Activated gamma-delta T cell (primary cell): Measurements from ENCODE around the gene HDAC9.
"Not testable (repeated sequence)": the region's sequence is repeated elsewhere in the genome, so short reads cannot be mapped to it uniquely, and the experiment has no call there.

Experiments
- DNase-seq: peaks from one replicate; lab custom pipeline; 2025; lab: John Stamatoyannopoulos, UW

The HDAC9 gene

DNA sequence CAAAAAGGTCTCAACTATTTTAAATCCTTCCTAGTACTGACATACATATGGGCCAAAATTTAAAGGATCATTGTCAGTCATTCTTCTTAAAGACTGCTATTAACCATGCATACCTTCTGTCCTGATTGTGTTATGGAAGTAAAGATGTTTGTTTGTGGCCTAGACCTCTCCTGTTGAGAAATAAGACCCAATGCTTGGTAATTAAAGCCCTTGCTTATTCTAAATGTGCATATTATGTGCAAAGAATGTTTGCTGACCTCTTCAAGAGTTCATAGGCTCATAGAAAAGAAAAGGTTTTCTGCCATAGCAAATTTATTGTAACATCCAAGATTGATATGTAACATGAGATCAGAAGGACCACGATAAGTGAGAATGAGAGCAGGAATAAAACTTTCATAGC, 476.3 kb downstream of the HDAC9 start:
- no peak for DNase-seq

- no peak for DNase-seq
Observed at GRCh38 chr7:18974803-18975202, 479.3 kb downstream of the HDAC9 start.

DNA sequence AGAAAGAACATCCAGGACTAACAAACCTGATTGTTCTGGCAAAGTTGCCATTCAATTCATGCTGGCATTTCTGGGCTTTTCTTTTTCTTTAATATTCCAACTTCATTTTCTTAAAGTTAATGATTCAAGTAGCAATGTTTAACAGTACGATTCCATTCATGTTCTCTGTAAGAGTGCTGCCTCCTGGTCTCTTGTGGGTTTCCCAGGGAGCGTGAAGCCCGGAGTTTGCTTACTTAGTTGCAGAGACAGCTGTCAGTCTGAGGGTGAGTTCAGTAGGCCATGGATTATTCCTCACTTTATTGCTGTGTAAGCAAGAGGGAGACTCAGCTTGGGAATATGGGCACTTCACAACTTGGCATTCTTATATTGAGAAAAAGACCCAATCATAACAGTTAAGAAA, 479.7 kb downstream of the HDAC9 start:
- no peak for DNase-seq

DNA sequence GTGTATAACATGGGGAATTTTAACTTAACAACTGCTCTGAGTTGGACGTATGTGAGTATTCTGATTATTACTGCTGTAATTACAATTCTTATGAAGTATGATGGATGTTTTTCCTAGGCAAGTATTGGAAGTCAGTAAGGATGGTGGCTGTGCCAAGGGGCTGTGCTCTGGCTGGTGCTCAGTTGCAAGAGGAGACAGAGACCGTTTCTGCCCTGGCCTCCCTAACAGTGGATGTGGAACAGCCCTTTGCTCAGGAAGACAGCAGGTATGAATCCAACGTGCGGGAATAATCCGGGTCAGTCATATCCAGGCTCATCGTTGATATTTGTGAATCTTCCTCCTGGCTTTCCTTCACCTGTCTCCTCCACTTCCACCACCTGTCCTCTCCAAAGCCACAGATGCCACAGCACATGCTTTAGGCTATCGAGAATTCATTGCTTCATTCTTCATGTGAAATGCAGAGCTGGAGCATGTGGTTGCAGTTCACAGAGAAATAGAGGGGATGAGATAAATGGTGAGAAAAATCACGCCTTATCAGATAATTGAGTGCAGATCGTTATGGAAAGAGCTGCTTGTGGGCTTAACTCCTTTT, 480.2 kb downstream of the HDAC9 start:
- DNase-seq = no peak

DNA sequence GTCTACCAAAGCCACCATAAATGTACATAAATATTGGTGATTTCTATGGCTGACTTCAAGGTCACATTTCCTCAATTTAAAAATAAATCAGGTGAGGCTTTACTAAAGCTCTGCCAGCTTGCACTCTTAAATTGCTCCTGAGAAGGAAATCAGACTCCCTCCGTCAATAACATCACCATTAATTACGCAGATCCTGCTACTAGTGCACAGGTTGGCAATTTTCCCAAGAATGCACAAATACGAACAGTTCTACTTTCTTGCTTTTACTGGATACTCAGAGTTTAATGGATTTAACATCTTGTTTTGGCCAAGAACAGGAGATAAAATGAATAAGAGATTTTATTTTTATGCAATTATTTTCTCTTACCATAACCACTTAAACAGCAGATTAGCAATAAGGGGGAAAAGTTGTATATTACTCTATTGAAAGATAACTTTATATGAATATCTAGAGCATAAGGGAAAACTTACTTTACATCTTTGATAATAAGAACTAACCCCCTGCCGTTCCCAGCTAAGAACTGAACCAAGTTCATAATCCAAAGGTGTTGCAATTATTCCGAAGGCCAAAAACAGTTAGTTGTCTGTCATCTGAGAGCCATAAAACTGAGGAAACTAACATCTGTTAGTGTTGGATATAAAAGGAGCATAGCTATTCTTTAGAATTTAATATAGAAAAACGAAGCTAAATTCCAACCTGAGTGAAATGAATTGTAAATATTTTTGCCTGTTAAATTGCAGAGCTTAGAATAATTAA, 481.3 kb downstream of the HDAC9 start:
- no peak for DNase-seq

GRCh38 chr7:18978108-18978495, 482.6 kb downstream of the HDAC9 start:
- no peak for DNase-seq

- DNase-seq = not testable (repeated sequence)
Observed at GRCh38 chr7:18990700-18991099, 495.2 kb downstream of the HDAC9 start.

- no peak for DNase-seq
Observed at GRCh38 chr7:18993933-18994668, 498.6 kb downstream of the HDAC9 start.

GRCh38 chr7:18995270-18995671, 499.7 kb downstream of the HDAC9 start:
- DNase-seq = no peak

- no peak for DNase-seq
Observed at GRCh38 chr7:18995811-18996426, 500.4 kb downstream of the HDAC9 start.

- no peak for DNase-seq
Observed at GRCh38 chr7:18996583-18996982, 501.0 kb downstream of the HDAC9 start.

GRCh38 chr7:18997477-18998150, 502.1 kb downstream of the HDAC9 start:
- DNase-seq = no peak

DNA sequence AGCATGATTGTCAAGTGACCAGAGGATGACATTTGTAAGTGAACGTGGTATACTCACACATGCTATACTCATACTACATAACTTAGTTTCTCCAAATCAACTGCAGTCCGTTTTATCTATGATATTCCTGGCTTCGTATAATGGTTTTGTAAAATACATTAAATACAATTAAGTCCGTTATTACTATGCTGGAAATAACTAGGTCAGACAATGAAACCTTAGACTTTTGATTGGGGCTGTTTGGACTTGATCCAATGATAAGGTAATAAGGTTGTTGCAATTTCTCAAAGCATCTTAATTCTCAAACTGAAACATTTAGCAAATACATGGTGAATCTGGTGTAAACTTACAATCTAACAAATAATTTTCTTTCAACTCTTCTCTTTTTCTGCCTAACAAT, 504.9 kb downstream of the HDAC9 start:
- DNase-seq = no peak

GRCh38 chr7:19001854-19002253, 506.3 kb downstream of the HDAC9 start:
- DNase-seq = no peak

DNA sequence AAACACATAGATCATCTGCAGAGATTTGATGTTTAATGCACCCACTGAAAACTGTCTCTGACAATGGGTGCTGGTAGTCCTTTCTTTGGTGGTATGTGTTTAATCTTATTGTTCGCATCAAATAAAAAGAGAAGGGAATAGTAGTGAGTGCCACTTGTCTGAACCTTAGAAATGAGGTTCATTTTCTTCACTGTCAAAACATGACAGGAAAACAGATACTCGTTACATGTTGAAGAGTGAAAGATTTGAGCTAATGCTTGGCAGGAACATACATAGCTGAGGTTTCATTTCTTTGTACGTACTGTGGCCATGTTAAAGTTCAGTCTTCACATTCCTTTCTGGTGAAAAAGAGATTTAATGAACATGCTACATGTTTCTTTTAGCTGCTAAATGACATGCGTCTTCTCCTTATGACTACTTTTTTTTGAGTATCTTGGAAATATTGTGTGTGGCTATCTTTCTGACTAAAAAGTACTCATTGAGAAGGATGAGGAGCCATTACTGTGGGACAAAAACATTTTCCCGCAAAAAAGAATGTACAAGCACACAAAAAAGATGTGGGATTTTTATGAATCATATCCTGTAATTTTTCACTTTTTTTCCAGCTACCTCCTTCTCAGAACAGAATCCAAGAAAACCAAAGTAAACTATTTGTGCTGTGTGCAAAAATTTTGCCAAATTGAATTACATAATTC, 513.8 kb downstream of the HDAC9 start:
- no peak for DNase-seq

- no peak for DNase-seq
Observed at GRCh38 chr7:19009936-19010280, 514.4 kb downstream of the HDAC9 start.

- no peak for DNase-seq
Observed at GRCh38 chr7:19011212-19011611, 515.7 kb downstream of the HDAC9 start.

- no peak for DNase-seq
Observed at GRCh38 chr7:19015098-19015497, 519.5 kb downstream of the HDAC9 start.

DNA sequence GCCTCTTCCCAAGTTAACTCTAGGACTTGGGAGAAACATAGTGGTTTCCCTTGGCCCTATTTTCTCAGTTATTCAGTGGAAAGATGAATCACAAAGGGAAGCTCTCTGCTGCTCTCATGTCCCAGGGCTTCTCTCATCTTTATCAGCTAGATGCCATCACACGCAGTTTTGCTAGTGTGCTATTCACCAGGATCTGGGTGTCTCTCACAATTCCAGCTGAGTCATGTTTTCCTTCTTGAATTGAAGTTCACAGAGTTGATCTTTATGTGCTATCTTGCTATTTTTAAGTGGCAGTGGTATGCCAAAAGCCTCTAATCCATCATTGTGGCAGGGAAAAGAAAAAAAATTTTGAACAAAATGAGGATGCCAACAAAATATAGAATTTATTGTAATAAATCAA, 520.6 kb downstream of the HDAC9 start:
- no peak for DNase-seq

GRCh38 chr7:19017374-19017773, 521.8 kb downstream of the HDAC9 start:
- DNase-seq = no peak

GRCh38 chr7:19020062-19020461, 524.5 kb downstream of the HDAC9 start:
- DNase-seq = no peak

- DNase-seq = no peak
Observed at GRCh38 chr7:19020711-19021110, 525.2 kb downstream of the HDAC9 start.
